ENCODE measurements around the gene C2CD2.

- no peak for TF ChIP-seq CTCF (IDR thresholded peaks at IDR 0.05; ENCODE audit: low read length)
- TF ChIP-seq EZH2 (IDR thresholded peaks at IDR 0.05; ENCODE audit: borderline replicate concordance, low read length): no peak
Observed at GRCh38 chr21:41987310-41987709, 33.5 kb upstream of the C2CD2 start.
